HG02970 (cell line): ENCODE measurements around the gene SSH2.

Experiments
- ATAC-seq: cut with Tn5 transposase; IDR thresholded peaks from one replicate; pipeline ENCODE4 v1.9.1; 2021; ENCODE audit warnings: mild to moderate bottlenecking, moderate library complexity, moderate number of reproducible peaks; ENCODE audit not compliant: unreplicated experiment, low FRiP score

SSH2 gene

GRCh38 chr17:29617125-29617480, 312.9 kb downstream of the SSH2 start:
- no peak for ATAC-seq

- ATAC-seq = no peak
Measured at GRCh38 chr17:29616300-29617048, 313.6 kb downstream of the SSH2 start.

GRCh38 chr17:29615492-29616299, 314.3 kb downstream of the SSH2 start:
- peak; percentile 62 for ATAC-seq

GRCh38 chr17:29615048-29615385, 315.0 kb downstream of the SSH2 start:
- no peak for ATAC-seq

- no peak for ATAC-seq
Measured at GRCh38 chr17:29614349-29615047, 315.5 kb downstream of the SSH2 start.

GRCh38 chr17:29613856-29614255, 316.2 kb downstream of the SSH2 start:
- no peak for ATAC-seq

- ATAC-seq = no peak
Measured at GRCh38 chr17:29613352-29613837, 316.6 kb downstream of the SSH2 start.

- ATAC-seq = no peak
Measured at GRCh38 chr17:29612404-29613280, 317.4 kb downstream of the SSH2 start.

- ATAC-seq = no peak
Measured at GRCh38 chr17:29612094-29612403, 318.0 kb downstream of the SSH2 start.

GRCh38 chr17:29611351-29612093, 318.5 kb downstream of the SSH2 start:
- no peak for ATAC-seq

- no peak for ATAC-seq
Measured at GRCh38 chr17:29610395-29610794, 319.6 kb downstream of the SSH2 start.

GRCh38 chr17:29608986-29609385, 321.0 kb downstream of the SSH2 start:
- no peak for ATAC-seq

GRCh38 chr17:29607557-29608195, 322.4 kb downstream of the SSH2 start:
- no peak for ATAC-seq

GRCh38 chr17:29603109-29603674, 326.8 kb downstream of the SSH2 start:
- no peak for ATAC-seq

- no peak for ATAC-seq
Measured at GRCh38 chr17:29597361-29598172, 332.5 kb downstream of the SSH2 start.

- no peak for ATAC-seq
Measured at GRCh38 chr17:29596811-29597210, 333.2 kb downstream of the SSH2 start.

- no peak for ATAC-seq
Measured at GRCh38 chr17:29595943-29596774, 333.9 kb downstream of the SSH2 start.
